GM18873 (cell line): ENCODE measurements around the gene PNPLA6.
"Not testable (repeated sequence)": the region's sequence is repeated elsewhere in the genome, so short reads cannot be mapped to it uniquely, and the experiment has no call there.

Source experiments
- ATAC-seq: cut with Tn5 transposase; IDR thresholded peaks from one replicate; pipeline ENCODE4 v1.9.1; 2021; ENCODE audit warnings: mild to moderate bottlenecking, moderate library complexity, moderate number of reproducible peaks; ENCODE audit not compliant: unreplicated experiment, low FRiP score

PNPLA6 gene

DNA sequence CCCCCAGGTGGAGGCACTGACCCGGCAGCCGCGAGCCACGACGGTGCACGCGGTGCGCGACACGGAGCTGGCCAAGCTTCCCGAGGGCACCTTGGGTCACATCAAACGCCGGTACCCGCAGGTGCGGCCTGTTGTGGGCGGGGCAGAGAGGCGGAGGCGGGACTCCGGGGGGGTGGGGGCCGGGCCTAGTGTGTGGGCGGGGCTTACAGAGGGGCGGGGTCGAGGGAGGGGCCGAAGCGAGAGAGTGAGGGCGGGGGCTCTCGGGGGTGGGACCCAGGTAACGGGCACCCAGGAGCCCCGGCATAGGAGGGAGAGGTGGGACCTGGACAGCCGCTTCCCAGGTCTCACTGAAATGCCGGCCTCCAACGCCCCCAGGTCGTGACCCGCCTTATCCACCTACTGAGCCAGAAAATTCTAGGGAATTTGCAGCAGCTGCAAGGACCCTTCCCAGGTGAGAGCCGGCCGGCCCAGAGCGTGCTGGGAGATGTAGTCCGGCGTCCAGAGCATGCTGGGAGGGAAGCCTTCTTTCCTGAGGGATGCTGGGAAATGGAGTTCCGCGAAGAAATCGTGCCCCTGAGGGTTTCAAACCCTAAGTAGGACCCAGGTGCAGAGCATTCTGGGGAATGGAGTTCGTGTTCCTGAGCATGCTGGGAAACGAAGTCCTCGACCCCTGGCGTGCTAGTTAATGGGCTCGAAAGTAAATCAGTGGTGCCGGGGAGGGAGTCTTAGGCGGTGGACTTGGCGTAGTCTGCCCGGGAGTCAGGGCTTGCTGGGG is 15.7 kb downstream of the PNPLA6 start:
- no peak for ATAC-seq

DNA sequence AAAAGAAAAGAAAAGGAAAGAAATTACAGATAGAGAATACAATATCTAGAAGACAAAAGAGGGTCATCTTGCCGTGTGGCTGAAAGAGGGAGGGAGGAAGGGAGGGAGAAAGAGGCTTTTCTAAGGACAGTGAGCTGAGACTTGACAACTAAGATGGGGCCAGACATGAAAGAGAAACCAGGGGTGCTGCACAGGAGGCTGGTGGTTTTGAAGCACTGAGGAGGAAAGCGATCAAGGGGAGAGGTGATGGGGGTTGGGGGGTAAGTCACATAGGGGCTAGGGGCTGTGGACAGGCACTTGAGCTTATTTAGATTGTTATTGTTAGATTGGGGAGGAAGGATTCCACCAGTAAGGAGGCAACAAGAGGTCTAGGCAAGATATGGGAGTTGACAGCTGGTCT is 17.3 kb downstream of the PNPLA6 start:
- ATAC-seq, result no peak

DNA sequence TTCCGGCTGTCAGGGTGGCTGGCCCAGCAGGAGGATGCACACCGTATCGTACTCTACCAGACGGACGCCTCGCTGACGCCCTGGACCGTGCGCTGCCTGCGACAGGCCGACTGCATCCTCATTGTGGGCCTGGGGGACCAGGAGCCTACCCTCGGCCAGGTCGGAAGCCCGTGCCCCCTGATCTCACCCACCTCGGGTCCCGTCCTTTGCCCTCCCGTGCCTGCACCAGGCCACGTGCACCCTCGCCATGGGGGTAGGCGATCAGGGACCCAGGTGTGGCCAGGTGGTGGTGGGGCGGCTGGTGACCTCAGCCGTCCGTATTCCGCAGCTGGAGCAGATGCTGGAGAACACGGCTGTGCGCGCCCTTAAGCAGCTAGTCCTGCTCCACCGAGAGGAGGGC is 19.0 kb downstream of the PNPLA6 start:
- no peak for ATAC-seq

DNA sequence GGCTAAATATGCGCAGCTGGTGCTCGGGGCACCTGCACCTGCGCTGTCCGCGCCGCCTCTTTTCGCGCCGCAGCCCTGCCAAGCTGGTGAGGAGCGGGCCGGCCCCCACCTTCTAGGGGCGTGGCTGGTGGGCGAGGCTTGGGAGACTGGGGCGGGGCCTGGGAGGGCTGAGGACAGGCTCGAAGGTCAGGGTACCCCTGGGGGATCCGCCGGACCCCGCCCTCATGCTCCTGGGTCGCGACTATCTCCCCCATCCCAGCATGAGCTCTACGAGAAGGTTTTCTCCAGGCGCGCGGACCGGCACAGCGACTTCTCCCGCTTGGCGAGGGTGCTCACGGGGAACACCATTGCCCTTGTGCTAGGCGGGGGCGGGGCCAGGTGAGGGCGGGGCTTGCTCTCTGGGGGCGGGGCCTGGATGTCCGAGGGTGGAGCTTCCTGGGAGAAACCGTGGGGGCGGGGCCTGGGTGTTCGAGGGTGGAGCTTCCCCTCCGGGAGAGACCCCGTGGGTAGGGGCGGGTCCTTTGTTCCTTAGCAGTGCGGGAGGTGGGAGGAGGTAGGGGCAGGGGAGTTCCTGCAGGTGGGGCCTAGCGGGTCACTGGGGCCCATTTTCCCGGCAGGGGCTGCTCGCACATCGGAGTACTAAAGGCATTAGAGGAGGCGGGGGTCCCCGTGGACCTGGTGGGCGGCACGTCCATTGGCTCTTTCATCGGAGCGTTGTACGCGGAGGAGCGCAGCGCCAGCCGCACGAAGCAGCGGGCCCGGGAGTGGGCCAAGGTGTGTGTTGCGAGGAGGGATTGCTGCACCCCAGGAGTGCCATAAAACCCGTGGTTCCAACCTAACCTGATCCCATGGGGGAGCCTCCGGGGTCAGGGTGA is 19.7 kb downstream of the PNPLA6 start:
- no peak for ATAC-seq

DNA sequence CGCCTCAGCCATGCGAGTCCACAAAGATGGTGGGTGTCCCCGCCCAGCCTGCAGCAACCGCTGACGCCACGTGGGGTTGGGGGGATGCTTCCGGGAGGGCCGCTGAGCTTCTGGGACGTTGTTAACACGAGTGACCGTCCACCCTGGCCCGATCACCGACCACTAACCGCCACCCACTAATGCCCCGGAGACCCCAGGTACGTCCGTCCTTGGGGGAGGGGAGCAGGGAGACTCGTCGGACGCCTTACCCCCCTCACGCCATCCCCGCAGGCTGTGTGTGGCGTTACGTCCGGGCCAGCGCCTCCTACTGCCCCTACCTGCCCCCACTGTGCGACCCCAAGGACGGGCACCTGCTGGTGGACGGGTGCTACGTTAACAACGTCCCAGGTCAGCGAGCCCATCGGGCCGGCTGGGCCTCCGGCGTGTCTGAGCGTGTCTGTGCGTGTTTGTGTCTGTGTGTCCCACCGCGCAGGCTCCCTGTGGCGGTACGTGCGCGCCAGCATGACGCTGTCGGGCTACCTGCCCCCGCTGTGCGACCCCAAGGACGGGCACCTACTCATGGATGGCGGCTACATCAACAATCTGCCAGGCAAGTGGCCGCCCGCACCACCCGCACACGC is 21.3 kb downstream of the PNPLA6 start:
- ATAC-seq, result no peak

DNA sequence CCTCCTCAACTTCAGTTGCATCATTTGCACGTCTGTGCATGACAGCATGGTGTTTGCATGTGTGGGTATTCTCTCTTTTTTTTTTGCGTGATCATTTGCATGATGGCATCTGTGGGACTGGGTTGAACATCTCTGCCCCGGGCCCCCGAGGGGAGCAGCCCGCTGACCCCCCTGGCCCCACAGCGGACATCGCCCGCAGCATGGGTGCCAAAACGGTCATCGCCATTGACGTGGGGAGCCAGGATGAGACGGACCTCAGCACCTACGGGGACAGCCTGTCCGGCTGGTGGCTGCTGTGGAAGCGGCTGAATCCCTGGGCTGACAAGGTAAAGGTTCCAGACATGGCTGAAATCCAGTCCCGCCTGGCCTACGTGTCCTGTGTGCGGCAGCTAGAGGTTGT is 23.1 kb downstream of the PNPLA6 start:
- no peak for ATAC-seq

DNA sequence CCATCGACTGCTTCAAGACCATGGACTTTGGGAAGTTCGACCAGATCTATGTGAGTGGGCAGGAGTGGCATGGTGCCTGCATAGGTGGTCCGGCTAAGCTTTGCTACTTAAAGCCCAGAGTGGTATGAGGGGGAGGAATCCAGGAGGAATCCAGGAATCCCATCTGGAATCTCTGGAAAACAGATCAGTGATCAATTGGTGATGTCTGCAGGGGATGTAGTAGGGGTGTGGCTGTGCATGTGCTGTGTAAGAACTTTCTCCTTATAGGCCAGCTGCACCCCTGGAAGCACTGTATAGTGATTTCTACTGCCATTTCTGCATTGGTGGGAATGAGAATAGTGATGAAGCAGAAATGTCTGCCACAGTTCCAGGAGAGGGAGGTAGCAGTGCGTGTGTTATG is 23.6 kb downstream of the PNPLA6 start:
- ATAC-seq, result no peak

DNA sequence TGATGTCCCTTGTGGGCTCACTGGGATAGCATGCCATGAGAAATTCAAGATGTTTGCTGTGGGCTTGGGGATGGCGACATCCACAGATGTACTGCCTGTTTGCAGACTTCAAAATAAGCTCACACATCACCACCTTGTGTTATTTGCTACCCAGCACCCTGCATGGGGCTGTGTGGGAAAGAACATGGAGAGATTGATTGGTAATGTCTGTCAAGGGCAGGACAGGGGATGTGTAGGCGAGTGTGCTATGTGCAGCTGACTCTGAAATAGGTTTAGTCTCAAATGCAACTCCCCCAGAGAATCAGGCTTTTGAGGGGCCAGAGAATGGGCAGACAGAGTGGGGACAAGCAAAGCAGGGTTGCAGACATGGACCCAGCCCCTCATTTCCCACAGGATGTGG is 24.7 kb downstream of the PNPLA6 start:
- no peak for ATAC-seq

DNA sequence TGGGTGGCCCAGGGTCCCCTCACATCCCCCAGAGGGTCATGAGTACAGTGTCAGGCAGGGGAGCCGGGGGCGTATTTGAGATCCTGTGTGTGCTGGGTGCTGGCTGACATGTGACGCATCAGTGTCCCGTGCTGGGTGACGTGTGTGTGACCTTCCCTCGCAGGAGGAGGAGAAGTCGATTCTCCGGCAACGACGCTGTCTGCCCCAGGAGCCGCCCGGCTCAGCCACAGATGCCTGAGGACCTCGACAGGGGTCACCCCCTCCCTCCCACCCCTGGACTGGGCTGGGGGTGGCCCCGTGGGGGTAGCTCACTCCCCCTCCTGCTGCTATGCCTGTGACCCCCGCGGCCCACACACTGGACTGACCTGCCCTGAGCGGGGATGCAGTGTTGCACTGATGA is 25.8 kb downstream of the PNPLA6 start:
- ATAC-seq, result no peak

DNA sequence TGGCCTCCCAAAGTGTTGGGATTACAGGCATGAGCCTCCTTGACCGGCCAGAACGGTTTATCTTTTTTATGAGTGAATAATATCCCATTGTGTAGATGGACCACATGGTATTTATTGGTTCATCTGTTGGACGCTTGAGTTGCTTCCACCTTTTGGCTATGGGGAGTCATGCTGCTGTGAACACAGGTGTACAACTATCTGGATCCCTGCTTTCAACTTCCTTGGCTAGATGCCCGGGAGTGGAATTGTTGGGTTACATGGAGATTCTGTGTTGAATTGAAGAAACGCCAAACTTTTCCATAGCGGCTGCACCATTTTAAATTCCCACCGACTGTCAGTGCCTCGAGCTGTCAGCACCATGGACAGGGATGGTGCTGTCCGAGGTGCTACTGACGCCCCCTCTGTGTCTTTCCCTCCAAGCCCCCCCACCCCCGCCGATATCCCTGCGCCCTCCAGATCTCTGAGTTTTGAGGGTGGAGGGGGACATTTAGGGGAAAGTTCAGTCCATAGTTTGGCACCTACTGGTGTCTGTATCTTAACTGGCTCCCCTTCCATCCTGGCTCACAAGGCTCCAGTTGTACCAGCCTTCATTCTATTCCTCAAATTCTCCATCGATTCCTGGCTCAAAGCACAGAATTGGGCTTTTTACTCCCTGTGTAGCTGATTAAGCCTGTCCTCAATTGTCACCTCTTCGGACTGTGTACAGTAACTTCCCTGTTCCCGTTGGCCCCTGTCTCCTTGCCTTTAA is 27.3 kb downstream of the PNPLA6 start:
- ATAC-seq, result no peak

DNA sequence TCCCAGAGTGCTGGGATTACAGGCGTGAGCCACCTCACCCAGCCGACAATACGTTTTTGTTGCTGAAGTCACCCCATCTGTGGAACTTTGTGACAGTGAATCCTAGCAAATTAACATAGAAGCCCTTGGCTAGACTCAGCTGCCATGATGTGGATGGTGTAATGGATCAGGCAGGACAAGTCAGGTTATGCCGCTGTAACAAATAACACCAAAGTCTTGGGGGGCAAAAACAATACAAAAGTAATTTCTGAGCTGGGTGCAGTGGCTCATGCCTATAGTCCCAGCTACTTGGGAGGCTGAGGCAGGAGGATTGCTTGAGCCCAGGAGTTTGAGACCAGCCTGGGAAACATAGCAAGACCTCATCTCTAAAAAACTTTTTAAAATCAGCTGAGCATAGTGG is 29.3 kb downstream of the PNPLA6 start:
- no peak for ATAC-seq

DNA sequence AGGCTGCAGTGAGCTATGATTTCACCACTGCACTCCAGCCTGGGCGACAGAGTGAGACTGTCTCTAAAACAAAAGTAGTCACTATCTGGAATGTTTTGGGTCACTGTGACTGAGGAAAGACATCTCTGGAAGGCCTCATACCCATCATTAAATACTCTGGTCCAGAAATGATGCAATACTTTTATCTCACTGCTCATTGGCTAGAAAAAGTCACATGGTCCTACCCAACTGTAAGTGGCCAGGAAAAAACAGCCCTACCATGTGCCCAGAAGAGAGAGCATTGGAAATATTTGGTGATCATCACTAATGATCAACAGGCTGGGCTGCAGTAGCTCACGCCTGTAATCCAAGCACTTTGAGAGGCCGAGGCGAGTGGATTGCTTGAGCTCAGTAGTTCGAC is 29.8 kb downstream of the PNPLA6 start:
- ATAC-seq, result no peak

DNA sequence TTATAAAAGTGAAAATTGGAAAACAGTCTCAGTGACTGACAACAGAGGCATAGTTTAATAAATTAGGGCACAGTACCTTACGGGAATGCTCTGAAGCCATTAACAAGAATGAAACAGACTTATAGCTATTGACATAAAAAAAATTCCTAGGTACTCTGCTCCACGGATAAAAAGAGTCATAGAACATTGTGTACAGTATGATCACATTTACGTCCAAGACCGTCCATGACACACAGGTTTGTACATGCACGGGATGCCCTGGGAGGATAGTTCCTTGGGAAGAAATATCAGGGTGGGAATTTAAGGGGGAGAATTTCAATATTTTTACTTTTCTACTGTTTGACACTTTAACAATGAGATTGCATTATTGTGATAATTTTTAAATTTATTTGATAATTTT is 35.2 kb downstream of the PNPLA6 start:
- ATAC-seq, result no peak

DNA sequence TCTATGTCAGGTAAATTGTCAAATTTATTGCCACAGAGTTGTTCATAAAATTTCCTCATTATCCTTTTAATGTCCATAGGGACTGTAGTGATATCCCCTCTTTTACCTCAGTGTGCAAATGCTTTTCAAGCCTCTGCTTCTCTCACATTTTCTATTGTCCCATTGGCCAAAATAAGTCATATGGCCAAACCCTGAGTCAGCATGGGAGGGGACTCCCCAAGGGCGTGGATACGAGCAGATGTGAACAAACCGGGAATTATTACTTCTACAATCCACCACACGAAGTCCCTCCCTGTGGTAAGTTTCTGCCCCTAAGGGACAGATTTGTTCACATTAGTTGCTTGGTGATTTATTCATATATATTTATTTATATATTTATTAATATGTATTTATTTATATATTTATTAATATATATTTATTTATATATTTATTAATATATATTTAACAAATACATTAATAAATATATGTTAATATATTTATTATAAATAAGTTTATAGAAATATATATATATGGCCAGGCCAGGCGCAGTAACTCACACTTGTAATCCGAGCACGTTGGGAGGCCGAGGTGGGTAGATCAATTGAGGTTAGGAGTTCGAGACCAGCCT is 40.0 kb downstream of the PNPLA6 start:
- no peak for ATAC-seq

DNA sequence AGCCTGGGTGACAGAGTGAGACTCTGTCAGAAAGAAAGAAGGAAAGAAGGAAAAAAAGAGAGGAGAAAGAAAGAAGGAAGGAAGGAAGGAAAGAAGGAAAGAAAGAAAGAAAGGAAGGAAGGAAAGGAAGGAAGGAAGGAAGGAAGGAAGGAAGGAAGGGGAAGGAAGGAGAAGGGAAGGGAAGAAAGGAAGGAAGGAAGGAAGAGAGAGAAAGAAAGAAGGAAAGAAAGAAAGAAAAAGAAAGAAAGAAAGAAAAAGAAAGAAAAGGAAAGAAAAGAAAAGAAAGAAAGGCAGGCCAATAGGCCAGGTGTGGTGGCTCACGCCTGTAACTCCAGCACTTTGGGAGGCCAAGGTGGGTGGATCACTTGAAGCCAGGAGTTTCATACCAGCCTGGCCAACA is 41.9 kb downstream of the PNPLA6 start:
- ATAC-seq, result not testable (repeated sequence)

DNA sequence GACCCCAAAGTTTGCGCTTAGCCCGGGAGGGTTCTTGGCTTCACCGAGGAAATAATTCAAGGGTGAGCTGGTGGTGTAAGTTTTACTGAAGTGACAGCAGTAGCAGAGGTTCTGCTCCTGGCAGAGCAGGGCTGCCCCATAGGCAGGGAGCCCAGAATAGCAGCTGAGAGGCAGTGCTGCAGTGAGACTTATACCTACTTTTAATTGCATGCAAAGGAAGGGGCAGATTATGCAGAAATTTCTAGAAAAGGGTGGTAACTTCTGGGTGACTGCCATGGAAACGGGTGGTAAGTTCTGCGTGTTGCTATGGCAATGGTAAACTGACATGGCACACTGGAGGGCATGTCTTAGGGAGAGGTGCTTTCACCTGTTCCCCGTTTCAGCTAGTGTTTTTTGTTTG is 42.6 kb downstream of the PNPLA6 start:
- no peak for ATAC-seq

DNA sequence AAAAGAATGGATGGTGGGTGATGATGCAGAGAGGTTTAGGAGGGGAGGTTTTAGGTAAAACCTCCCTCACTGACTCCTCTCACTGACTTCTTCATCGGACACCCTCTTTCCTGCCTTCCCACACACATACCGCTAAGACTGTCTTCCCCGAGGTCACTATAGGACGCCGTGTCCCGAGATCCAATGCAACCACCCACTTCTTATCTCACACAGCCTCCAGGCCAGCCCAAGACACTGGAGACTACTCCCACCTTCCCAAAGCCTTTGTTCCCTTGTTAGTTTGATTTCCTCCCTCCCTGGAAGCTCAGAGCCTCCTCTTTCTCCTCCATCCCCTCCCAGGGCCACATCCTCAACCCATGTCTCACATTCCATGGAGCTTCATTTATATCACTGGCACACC is 43.7 kb downstream of the PNPLA6 start:
- ATAC-seq, result no peak

DNA sequence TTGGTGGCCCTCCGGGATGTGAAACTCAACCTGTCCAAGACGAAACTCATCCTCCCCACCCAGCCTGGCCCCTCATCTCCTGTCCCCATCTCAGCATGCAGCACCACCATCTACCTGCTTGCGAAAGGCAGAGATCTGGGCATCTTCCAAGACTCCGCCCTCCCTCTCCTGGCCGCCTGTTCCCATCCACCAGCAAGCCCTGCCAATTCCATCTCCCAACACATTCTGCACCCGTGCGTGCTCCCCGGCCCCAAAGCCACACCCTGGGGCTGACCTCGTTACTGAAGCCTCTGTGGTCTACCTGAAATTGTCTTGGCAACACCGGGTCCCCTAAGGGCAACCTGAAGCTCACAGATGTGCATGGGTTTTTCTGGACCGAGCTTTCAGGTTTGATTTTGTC is 46.9 kb downstream of the PNPLA6 start:
- no peak for ATAC-seq

DNA sequence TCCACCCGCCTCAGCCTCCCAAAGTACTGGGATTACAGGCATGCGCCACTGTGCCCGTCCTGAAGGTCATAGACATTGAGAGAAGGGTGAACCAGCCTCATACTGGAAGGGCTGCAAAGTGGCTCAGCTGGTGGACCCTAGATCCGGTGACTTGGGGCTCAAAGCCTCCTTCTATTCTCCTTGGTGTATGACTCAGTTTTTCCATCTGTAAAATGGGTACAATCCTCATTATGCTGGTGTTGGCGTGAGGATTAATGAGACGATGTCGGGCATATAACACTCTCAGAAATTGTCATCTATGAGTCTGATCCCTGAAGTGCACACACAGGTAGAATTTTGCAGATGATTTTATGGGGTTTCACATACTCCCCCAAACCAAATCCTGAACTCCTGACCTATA is 54.3 kb downstream of the PNPLA6 start:
- ATAC-seq, result no peak

DNA sequence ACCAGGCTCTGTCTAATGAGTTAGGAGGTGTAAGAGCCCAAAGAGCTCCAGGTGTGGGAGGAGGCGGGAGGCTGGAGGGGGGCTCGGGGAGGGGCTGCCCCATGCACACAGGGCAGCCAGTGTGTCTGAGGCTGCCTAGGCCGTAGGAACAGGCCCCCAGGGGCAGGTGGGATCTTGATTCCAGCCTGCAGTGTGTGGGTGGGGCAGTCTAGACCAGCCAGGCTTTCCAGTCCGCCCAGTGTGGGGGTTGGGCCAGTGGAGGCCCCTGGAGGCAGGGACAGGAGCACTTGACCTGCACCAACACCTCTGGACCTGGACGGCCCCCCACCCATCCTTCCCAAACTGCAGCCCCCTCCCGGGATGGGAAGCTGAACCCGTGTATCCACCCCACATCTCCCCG is 54.7 kb downstream of the PNPLA6 start:
- ATAC-seq, result no peak
